ENCODE measurements around the gene DRD2. TPM values are rescaled to one million over a fixed set of nuclear protein-coding genes. Genes with fewer than 3 reads are reported as not detected.

The DRD2 gene
- total and polyA plus RNA-seq, 2 of the 13 experiments (the other 11 are each of a cell fraction or from before 2014, with no cell fraction given): not detected

- TF ChIP-seq ZFP82 (CRISPR knock-in tag; IDR thresholded peaks at IDR 0.05; ENCODE audit: borderline replicate concordance): no peak
- TF ChIP-seq GTF3A (CRISPR knock-in tag; conservative IDR thresholded peaks at IDR 0.05): no peak
- TF ChIP-seq ZFP1 (CRISPR knock-in tag; IDR thresholded peaks at IDR 0.05): no peak
- no peak for TF ChIP-seq ZBTB42 (CRISPR knock-in tag; IDR thresholded peaks at IDR 0.05)
- no peak for TF ChIP-seq YEATS4 (CRISPR knock-in tag; IDR thresholded peaks at IDR 0.05; ENCODE audit: borderline replicate concordance)
- TF ChIP-seq ATF7-NPFF (CRISPR knock-in tag; IDR thresholded peaks at IDR 0.05; ENCODE audit: low read depth): no peak
- no peak for TF ChIP-seq ZNF574 (CRISPR knock-in tag; IDR thresholded peaks at IDR 0.05)
- TF ChIP-seq THAP11 (CRISPR knock-in tag; IDR thresholded peaks at IDR 0.05): no peak
- Histone ChIP-seq H3K4me1 (ENCODE audit: insufficient read depth, low read length) (no peaks in the 10 kb centered on the region), H3K4me2 (ENCODE audit: low read depth, low read length) (no peak overlapping the region), H3K9me3 (ENCODE audit: low read length) (no peaks in the 10 kb centered on the region), H3K27me3 (ENCODE audit: control insufficient read depth in 1 of 2, insufficient read depth in 2 of 2, low read length in 2 of 2) (peaks cover 9 to 40% of the 10 kb centered on the region in 2 experiments; a peak in 3 of 5 replicates), H2AFZ (ENCODE audit: low read length) (no peak overlapping the region), H3K79me2 (ENCODE audit: insufficient read depth, low read length) (no peaks in the 10 kb centered on the region), H3K36me3 (replicated peaks in 1 of 2; ENCODE audit: control insufficient read depth in 1 of 2, insufficient read depth in 2 of 2, low read length in 2 of 2) (no peaks in the 10 kb centered on the region), H3K4me3 (replicated peaks in 1 of 3; ENCODE audit: insufficient read depth in 1 of 3, low read depth in 2 of 3, low read length in 3 of 3) (no peak overlapping the region), H3K27ac (ENCODE audit: extremely low read length, insufficient read depth, low read length) (no peak overlapping the region), H3K9ac (ENCODE audit: insufficient read depth, low read depth, low read length) (no peak overlapping the region), H4K20me1 (ENCODE audit: insufficient read depth, low read length) (no peaks in the 10 kb centered on the region)
- intact Hi-C loops (cut with micrococcal nuclease; ENCODE audit: unreplicated experiment) (no loop called here), in situ Hi-C loops (cut with HindIII; ENCODE audit: extremely low pct_ligation_motif_present, low pct_unique_long_range_greater_than_20kb) (loop anchor here (10.0 kb wide), 1 partner anchor 64 kb away; no protein-coding TSS in a partner anchor)
- no peak for ATAC-seq
- POLR2A ChIA-PET: no interaction called here
- FAIRE-seq: no peak
- WGBS (ENCODE audit: low lambda C conversion rate): 0% methylated on average over 1 of the region's 9 CpGs
- CTCF ChIA-PET (ENCODE audit: low intra/inter-chr PET ratio, low total read pairs): no interaction called here
- no TSS peak for BruUV-seq (replicated peaks)
- DNase-seq (ENCODE audit: low spot score): no peak
These were observed 66.3 kb downstream of the DRD2 start for GRCh38 chr11:113408887-113409286.
